HepG2 (cell line): ENCODE data around the gene DCHS2. TPM values are rescaled to one million over a fixed set of nuclear protein-coding genes. Genes with fewer than 3 reads are reported as not detected.

Experiments
- ATAC-seq: fragments of 200-7000 bp; cut with Tn5 transposase; 3 replicates; pipeline ENCODE4 v1.9.1; 2020; ENCODE audit warnings: mild to moderate bottlenecking, moderate library complexity
- BruUV-seq: library from RNA; stranded (reverse); fragments of 400-500 nt; replicated peaks from 2 replicates; lab custom pipeline; 2021; lab: Mats Ljungman, UMichigan
- CTCF ChIA-PET: fragments of 300-600 bp; formaldehyde crosslinking; extraction: SDS; loops from one replicate; lab custom pipeline; 2021; ENCODE audit warnings: low total read pairs, inconsistent platforms, low intra/inter-chr PET ratio; lab: Yijun Ruan, JAX
- POLR2A ChIA-PET: fragments of 350-600 bp; sonication (Branson Sonifier 250); formaldehyde crosslinking; loops from one replicate; lab custom pipeline; 2020; ENCODE audit warnings: antibody characterized with exemption, inconsistent platforms; lab: Yijun Ruan, JAX
- DNase-seq: peaks from one replicate; pipeline ENCODE4 v3.0.0-alpha.2; 2015; ENCODE audit warnings: low spot score
- FAIRE-seq: peaks from 3 replicates; lab custom pipeline; 2011; peaks lifted over from hg19 to GRCh38; lab: Jason Lieb, UNC
- H2AFZ ChIP-seq: one replicate; pipeline ENCODE4 v1.6.1; 2011; ENCODE audit warnings: low read length, inconsistent platforms
- H3K27ac ChIP-seq: fragments of 300-600 bp; 3 replicates; pipeline ENCODE4 v1.8.0; 2011; ENCODE audit warnings: mixed run types, mild to moderate bottlenecking, mixed read lengths, low read length, inconsistent platforms; ENCODE audit not compliant: insufficient read depth; ENCODE audit errors: extremely low read length
- H3K27me3 ChIP-seq, 2 experiments: fragments of 200-600 bp in 1 of 2; 2 replicates in 1 of 2; 3 replicates in 1 of 2; pipeline versions ENCODE4 v1.6.0 to v1.8.0; 2011; ENCODE audit warnings: low read length in 2 of 2, mild to moderate bottlenecking in 2 of 2, moderate library complexity in 2 of 2, inconsistent platforms in 1 of 2; ENCODE audit not compliant: insufficient read depth in 2 of 2, control insufficient read depth in 1 of 2
- H3K36me3 ChIP-seq, 2 experiments: fragments of 200-600 bp in 1 of 2; replicated peaks in 1 of 2; 2 replicates in 1 of 2; 3 replicates in 1 of 2; pipeline versions ENCODE4 v1.5.1 to v1.8.0; 2011; ENCODE audit warnings: low read length in 2 of 2, inconsistent platforms in 1 of 2; ENCODE audit not compliant: insufficient read depth in 2 of 2, control insufficient read depth in 1 of 2
- H3K4me1 ChIP-seq: 2 replicates; pipeline ENCODE4 v1.5.1; 2012; ENCODE audit warnings: low read length, inconsistent platforms; ENCODE audit not compliant: insufficient read depth
- H3K4me2 ChIP-seq: 2 replicates; pipeline ENCODE4 v1.6.0; 2011; ENCODE audit warnings: low read depth, low read length, inconsistent platforms
- H3K4me3 ChIP-seq, 3 experiments: fragments of 200-600 bp in 1 of 3; sonication (generic), shearing (Covaris generic) in 1 of 3; replicated peaks in 1 of 3; 2 replicates each; pipeline ENCODE4 v1.5.1; 2011 to 2016; ENCODE audit warnings: low read length in 3 of 3, inconsistent platforms in 2 of 3, low read depth in 2 of 3, mild to moderate bottlenecking in 2 of 3, control low read depth in 1 of 3, mixed read lengths in 1 of 3; ENCODE audit not compliant: insufficient read depth in 1 of 3
- H3K79me2 ChIP-seq: one replicate; pipeline ENCODE4 v1.6.1; 2011; ENCODE audit warnings: low read length, inconsistent platforms; ENCODE audit not compliant: insufficient read depth
- H3K9ac ChIP-seq: 2 replicates; pipeline ENCODE4 v1.6.0; 2011; ENCODE audit warnings: mild to moderate bottlenecking, low read depth, low read length, inconsistent platforms; ENCODE audit not compliant: insufficient read depth
- H3K9me3 ChIP-seq: 2 replicates; pipeline ENCODE4 v1.5.1; 2012; ENCODE audit warnings: mild to moderate bottlenecking, low read length
- H4K20me1 ChIP-seq: 2 replicates; pipeline ENCODE4 v1.6.0; 2011; ENCODE audit warnings: inconsistent platforms, mild to moderate bottlenecking, low read length, moderate library complexity; ENCODE audit not compliant: insufficient read depth
- IKZF1 ChIP-seq: fragments of 450-650 bp; IDR thresholded peaks from 2 replicates; pipeline ENCODE4 v1.7.1; 2016
- KLF13 ChIP-seq: sonication (generic); formaldehyde crosslinking; IDR thresholded peaks from 2 replicates; pipeline ENCODE4 v1.4.0; 2020; ENCODE audit warnings: mild to moderate bottlenecking, missing genetic modification reagents
- SALL2 ChIP-seq: sonication (generic); formaldehyde crosslinking; IDR thresholded peaks from 2 replicates; pipeline ENCODE4 v1.8.1; 2023; ENCODE audit warnings: mild to moderate bottlenecking, missing genetic modification reagents, inconsistent platforms
- TAF15 ChIP-seq: fragments of 200-400 bp; formaldehyde crosslinking; IDR thresholded peaks from one replicate; pipeline ENCODE4 v1.6.1; 2018; ENCODE audit warnings: mild to moderate bottlenecking, low read depth, low read length; ENCODE audit not compliant: poor library complexity, severe bottlenecking
- ZBTB8A ChIP-seq: sonication (generic); formaldehyde crosslinking; IDR thresholded peaks from 2 replicates; pipeline ENCODE4 v1.4.0; 2020; ENCODE audit warnings: mild to moderate bottlenecking, low read depth, missing genetic modification reagents, borderline replicate concordance
- ZFP82 ChIP-seq: sonication (generic); formaldehyde crosslinking; IDR thresholded peaks from 2 replicates; pipeline ENCODE4 v1.5.1; 2020; ENCODE audit warnings: mild to moderate bottlenecking, missing genetic modification reagents, borderline replicate concordance
- ZFX ChIP-seq: sonication (generic); formaldehyde crosslinking; IDR thresholded peaks from 2 replicates; pipeline ENCODE4 v1.4.0; 2020; ENCODE audit warnings: mild to moderate bottlenecking, low read depth, missing genetic modification reagents, moderate library complexity
- ZNF570 ChIP-seq: sonication (generic); formaldehyde crosslinking; IDR thresholded peaks from 2 replicates; pipeline ENCODE4 v1.4.0; 2020; ENCODE audit warnings: mild to moderate bottlenecking, missing genetic modification reagents, borderline replicate concordance
- ZNF629 ChIP-seq: sonication (generic); formaldehyde crosslinking; conservative IDR thresholded peaks from 2 replicates; pipeline ENCODE4 v1.5.0; 2020; ENCODE audit warnings: missing genetic modification reagents
- ZNF746 ChIP-seq: sonication (generic); formaldehyde crosslinking; IDR thresholded peaks from 2 replicates; pipeline ENCODE4 v1.8.0; 2022; ENCODE audit warnings: mild to moderate bottlenecking, missing genetic modification reagents
- WGBS: methylation state at CpG from one replicate; pipeline ENCODE4 v1.1.6; 2017; ENCODE audit warnings: low lambda C conversion rate; 5-methylcytosine and 5-hydroxymethylcytosine counted together
- in situ Hi-C: cut with HindIII; loops from 2 replicates; pipeline ENCODE4 v1.10.0; 2017; ENCODE audit warnings: low pct_unique_long_range_greater_than_20kb; ENCODE audit not compliant: extremely low pct_ligation_motif_present
- intact Hi-C: fragments of 100-400 bp; cut with micrococcal nuclease; formaldehyde crosslinking; loops from one replicate; pipeline ENCODE4 v1.10.0; 2022; ENCODE audit not compliant: unreplicated experiment
- polyA plus RNA-seq, 8 experiments: library from polyadenylated mRNA; depleted of rRNA in 3 of 8; stranded (reverse) in 7 of 8; unstranded in 1 of 8; fragments of >200 nt; fragmentation: Illumina TruSeq in 4 of 8; extraction: Trizol in 4 of 8; gene quantifications; 2 replicates each; pipeline versions ENCODE4 v1.2.1 to v1.2.3, GENCODE V29; 2011 to 2016; ENCODE audit warnings: low read depth in 4 of 8, missing spikeins in 1 of 8, mixed read lengths in 1 of 8; ENCODE audit not compliant: insufficient read depth in 1 of 8
- total RNA-seq, 5 experiments: library from RNA; depleted of rRNA; stranded (reverse); fragments of >200 nt; fragmentation: Illumina TruSeq; extraction: Trizol; gene quantifications; 2 replicates each; pipeline ENCODE4 v1.2.3, GENCODE V29; 2016; ENCODE audit warnings: low read depth in 1 of 5
- TF ChIP-seq, protein P1 (sequence below): sonication (generic); formaldehyde crosslinking; IDR thresholded peaks from 2 replicates; pipeline ENCODE4 v1.8.0; 2022; ENCODE audit warnings: mild to moderate bottlenecking, missing genetic modification reagents, moderate library complexity

DCHS2 gene
- total and polyA plus RNA-seq, 2 of the 13 experiments (the other 11 are each of a cell fraction or from before 2014, with no cell fraction given): 0.03 TPM; not detected in 1

DNA sequence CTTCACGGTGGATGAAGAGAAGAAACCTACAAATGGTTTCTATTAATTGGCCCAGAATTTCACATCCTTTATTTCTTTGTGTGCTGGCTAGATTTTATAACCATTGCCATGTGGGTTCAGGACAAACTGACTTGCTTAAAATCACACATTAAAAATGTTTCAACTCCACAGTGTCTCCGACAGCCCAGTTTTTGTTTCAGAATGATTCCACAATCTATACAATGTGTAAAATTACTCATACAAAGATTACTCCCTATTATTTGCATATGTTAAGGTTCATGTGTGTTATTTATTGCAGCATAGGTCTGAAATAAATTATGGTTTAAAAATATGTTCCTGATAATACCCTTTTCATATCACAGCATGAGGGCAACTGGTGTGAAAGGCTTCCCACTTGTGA is 20.6 kb downstream of the DCHS2 start:
- 63% methylated on average over 2 of the region's 2 CpGs for WGBS
- Histone ChIP-seq H3K4me1 (peaks cover 19% of the 10 kb centered on the region), H3K4me3 (no peak overlapping the region), H3K27ac (no peak overlapping the region), H2AFZ (no peak overlapping the region), H3K79me2 (no peaks in the 10 kb centered on the region), H3K9me3 (no peaks in the 10 kb centered on the region), H3K4me2 (no peak overlapping the region), H4K20me1 (no peaks in the 10 kb centered on the region), H3K36me3 (no peaks in the 10 kb centered on the region), H3K9ac (no peak overlapping the region), H3K27me3 (no peaks in the 10 kb centered on the region)
- FAIRE-seq: no peak
- intact Hi-C loops: no loop called here
- in situ Hi-C loops: no loop called here
- no peak for DNase-seq
- POLR2A ChIA-PET: no interaction called here
- BruUV-seq: no TSS peak
- CTCF ChIA-PET: no interaction called here
- TF ChIP-seq SALL2 (CRISPR knock-in tag): no peak
- no peak for TF ChIP-seq ZFX (CRISPR knock-in tag)
- no peak for TF ChIP-seq IKZF1
- TF ChIP-seq ZNF570 (CRISPR knock-in tag): no peak
- TF ChIP-seq, all 625 proteins: peak for 0
- no peak for ATAC-seq

DNA sequence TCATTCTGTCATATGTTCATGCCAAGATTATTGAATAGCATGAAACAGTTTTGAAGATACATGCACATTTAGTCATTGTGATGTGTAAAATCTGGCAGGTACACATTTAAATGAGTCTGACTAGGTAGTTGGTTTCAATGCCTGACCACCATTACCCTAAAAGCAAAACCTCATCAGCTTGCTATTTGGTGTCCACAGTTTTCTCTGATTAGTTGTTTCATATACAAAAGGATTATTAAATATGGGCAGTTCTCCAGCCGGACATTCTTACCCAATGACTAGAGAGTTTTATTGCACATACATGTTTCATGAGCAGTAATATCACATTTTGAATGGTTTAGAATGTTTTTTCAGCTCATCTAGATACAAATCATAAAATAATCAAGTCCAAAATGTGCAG is 23.7 kb downstream of the DCHS2 start:
- Histone ChIP-seq H3K79me2 (no peaks in the 10 kb centered on the region), H3K9ac (no peak overlapping the region), H2AFZ (no peak overlapping the region), H3K4me1 (peaks cover 19% of the 10 kb centered on the region), H4K20me1 (no peaks in the 10 kb centered on the region), H3K9me3 (no peaks in the 10 kb centered on the region), H3K4me2 (no peak overlapping the region), H3K27ac (no peak overlapping the region), H3K4me3 (no peak overlapping the region), H3K27me3 (no peaks in the 10 kb centered on the region), H3K36me3 (no peaks in the 10 kb centered on the region)
- intact Hi-C loops (no loop called here), in situ Hi-C loops (no loop called here)
- ChIA-PET POLR2A (no interaction called here), CTCF (no interaction called here)
- no TSS peak for BruUV-seq
- TF ChIP-seq ZFP82 (CRISPR knock-in tag): no peak
- no peak for TF ChIP-seq ZNF746 (CRISPR knock-in tag)
- TF ChIP-seq KLF13: no peak
- TF ChIP-seq ZNF629: no peak
- no peak for TF ChIP-seq ZBTB8A (CRISPR knock-in tag)
- TF ChIP-seq, protein P1, sequence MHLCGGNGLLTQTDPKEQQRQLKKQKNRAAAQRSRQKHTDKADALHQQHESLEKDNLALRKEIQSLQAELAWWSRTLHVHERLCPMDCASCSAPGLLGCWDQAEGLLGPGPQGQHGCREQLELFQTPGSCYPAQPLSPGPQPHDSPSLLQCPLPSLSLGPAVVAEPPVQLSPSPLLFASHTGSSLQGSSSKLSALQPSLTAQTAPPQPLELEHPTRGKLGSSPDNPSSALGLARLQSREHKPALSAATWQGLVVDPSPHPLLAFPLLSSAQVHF (CRISPR knock-in tag): no peak
- no peak for TF ChIP-seq TAF15
- no peak for DNase-seq
- 0% methylated on average over 1 of the region's 1 CpG for WGBS
- ATAC-seq: no peak
- FAIRE-seq: no peak
